ENCODE data around the gene WBP4. TPM values are rescaled to one million over a fixed set of nuclear protein-coding genes. Genes with fewer than 3 reads are reported as not detected.

The WBP4 gene
- total and polyA plus RNA-seq, 2 of the 13 experiments (the other 11 are each of a cell fraction or from before 2014, with no cell fraction given) = 6.7 to 11.7 TPM

- no peak for TF ChIP-seq SAFB2 (CRISPR knock-in tag; IDR thresholded peaks at IDR 0.05; ENCODE audit: borderline replicate concordance, low read depth)
- TF ChIP-seq MIXL1 (CRISPR knock-in tag; IDR thresholded peaks at IDR 0.05) = peak; percentile 49; the same call in 1 of the 2 replicates
- TF ChIP-seq FOXA1 (IDR thresholded peaks at IDR 0.05) = no peak
- TF ChIP-seq FOXA1 (CRISPR knock-in tag; IDR thresholded peaks at IDR 0.05) = peak; percentile 69
- TF ChIP-seq KDM1A (CRISPR knock-in tag; IDR thresholded peaks at IDR 0.05) = no peak
- TF ChIP-seq SOX5 (CRISPR knock-in tag; IDR thresholded peaks at IDR 0.05; ENCODE audit: borderline replicate concordance) = peak; percentile 87; the same call in 1 of the 2 replicates
- TF ChIP-seq RELA (CRISPR knock-in tag; IDR thresholded peaks at IDR 0.05) = no peak
- peak; percentile 32; the same call in 1 of the 2 replicates for TF ChIP-seq ZNF12 (CRISPR knock-in tag; IDR thresholded peaks at IDR 0.05)
- TF ChIP-seq ZNF251 (CRISPR knock-in tag; IDR thresholded peaks at IDR 0.05) = no peak
- peak; percentile 40; the same call in 1 of the 2 replicates for TF ChIP-seq RXRB (CRISPR knock-in tag; IDR thresholded peaks at IDR 0.05; ENCODE audit: borderline replicate concordance)
- no peak for TF ChIP-seq ZBTB8A (CRISPR knock-in tag; IDR thresholded peaks at IDR 0.05; ENCODE audit: borderline replicate concordance, low read depth)
- TF ChIP-seq RNF219 (CRISPR knock-in tag; IDR thresholded peaks at IDR 0.05) = no peak
- no peak for TF ChIP-seq NKX3-1 (CRISPR knock-in tag; IDR thresholded peaks at IDR 0.05)
- TF ChIP-seq HMG20A (CRISPR knock-in tag; IDR thresholded peaks at IDR 0.05; ENCODE audit: borderline replicate concordance) = peak; percentile 41; the same call in 1 of the 2 replicates
- TF ChIP-seq, protein P1, sequence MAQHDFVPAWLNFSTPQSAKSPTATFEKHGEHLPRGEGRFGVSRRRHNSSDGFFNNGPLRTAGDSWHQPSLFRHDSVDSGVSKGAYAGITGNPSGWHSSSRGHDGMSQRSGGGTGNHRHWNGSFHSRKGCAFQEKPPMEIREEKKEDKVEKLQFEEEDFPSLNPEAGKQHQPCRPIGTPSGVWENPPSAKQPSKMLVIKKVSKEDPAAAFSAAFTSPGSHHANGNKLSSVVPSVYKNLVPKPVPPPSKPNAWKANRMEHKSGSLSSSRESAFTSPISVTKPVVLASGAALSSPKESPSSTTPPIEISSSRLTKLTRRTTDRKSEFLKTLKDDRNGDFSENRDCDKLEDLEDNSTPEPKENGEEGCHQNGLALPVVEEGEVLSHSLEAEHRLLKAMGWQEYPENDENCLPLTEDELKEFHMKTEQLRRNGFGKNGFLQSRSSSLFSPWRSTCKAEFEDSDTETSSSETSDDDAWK (CRISPR knock-in tag; IDR thresholded peaks at IDR 0.05) = no peak
- TF ChIP-seq ZNF30 (CRISPR knock-in tag; IDR thresholded peaks at IDR 0.05) = no peak
- TF ChIP-seq, protein P2, sequence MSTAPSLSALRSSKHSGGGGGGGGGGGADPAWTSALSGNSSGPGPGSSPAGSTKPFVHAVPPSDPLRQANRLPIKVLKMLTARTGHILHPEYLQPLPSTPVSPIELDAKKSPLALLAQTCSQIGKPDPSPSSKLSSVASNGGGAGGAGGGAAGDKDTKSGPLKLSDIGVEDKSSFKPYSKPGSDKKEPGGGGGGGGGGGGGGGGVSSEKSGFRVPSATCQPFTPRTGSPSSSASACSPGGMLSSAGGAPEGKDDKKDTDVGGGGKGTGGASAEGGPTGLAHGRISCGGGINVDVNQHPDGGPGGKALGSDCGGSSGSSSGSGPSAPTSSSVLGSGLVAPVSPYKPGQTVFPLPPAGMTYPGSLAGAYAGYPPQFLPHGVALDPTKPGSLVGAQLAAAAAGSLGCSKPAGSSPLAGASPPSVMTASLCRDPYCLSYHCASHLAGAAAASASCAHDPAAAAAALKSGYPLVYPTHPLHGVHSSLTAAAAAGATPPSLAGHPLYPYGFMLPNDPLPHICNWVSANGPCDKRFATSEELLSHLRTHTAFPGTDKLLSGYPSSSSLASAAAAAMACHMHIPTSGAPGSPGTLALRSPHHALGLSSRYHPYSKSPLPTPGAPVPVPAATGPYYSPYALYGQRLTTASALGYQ (CRISPR knock-in tag; IDR thresholded peaks at IDR 0.05) = peak; percentile 78
- TF ChIP-seq, protein P3, sequence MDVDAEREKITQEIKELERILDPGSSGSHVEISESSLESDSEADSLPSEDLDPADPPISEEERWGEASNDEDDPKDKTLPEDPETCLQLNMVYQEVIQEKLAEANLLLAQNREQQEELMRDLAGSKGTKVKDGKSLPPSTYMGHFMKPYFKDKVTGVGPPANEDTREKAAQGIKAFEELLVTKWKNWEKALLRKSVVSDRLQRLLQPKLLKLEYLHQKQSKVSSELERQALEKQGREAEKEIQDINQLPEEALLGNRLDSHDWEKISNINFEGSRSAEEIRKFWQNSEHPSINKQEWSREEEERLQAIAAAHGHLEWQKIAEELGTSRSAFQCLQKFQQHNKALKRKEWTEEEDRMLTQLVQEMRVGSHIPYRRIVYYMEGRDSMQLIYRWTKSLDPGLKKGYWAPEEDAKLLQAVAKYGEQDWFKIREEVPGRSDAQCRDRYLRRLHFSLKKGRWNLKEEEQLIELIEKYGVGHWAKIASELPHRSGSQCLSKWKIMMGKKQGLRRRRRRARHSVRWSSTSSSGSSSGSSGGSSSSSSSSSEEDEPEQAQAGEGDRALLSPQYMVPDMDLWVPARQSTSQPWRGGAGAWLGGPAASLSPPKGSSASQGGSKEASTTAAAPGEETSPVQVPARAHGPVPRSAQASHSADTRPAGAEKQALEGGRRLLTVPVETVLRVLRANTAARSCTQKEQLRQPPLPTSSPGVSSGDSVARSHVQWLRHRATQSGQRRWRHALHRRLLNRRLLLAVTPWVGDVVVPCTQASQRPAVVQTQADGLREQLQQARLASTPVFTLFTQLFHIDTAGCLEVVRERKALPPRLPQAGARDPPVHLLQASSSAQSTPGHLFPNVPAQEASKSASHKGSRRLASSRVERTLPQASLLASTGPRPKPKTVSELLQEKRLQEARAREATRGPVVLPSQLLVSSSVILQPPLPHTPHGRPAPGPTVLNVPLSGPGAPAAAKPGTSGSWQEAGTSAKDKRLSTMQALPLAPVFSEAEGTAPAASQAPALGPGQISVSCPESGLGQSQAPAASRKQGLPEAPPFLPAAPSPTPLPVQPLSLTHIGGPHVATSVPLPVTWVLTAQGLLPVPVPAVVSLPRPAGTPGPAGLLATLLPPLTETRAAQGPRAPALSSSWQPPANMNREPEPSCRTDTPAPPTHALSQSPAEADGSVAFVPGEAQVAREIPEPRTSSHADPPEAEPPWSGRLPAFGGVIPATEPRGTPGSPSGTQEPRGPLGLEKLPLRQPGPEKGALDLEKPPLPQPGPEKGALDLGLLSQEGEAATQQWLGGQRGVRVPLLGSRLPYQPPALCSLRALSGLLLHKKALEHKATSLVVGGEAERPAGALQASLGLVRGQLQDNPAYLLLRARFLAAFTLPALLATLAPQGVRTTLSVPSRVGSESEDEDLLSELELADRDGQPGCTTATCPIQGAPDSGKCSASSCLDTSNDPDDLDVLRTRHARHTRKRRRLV (CRISPR knock-in tag; IDR thresholded peaks at IDR 0.05) = no peak
- no peak for TF ChIP-seq DPF2 (CRISPR knock-in tag; IDR thresholded peaks at IDR 0.05; ENCODE audit: borderline replicate concordance, low read depth)
- no peak for TF ChIP-seq ZNF431 (CRISPR knock-in tag; IDR thresholded peaks at IDR 0.05; ENCODE audit: borderline replicate concordance, low read depth)
- peak; percentile 62; the same call in 1 of the 2 replicates for TF ChIP-seq HDAC2 (CRISPR knock-in tag; IDR thresholded peaks at IDR 0.05)
- TF ChIP-seq SAP130 (CRISPR knock-in tag; IDR thresholded peaks at IDR 0.05; ENCODE audit: low read depth) = peak; percentile 68
- peak; percentile 57; the same call in 1 of the 2 replicates for TF ChIP-seq FOXJ3 (CRISPR knock-in tag; IDR thresholded peaks at IDR 0.05; ENCODE audit: borderline replicate concordance)
Observed at GRCh38 chr13:41025518-41025917, 35.8 kb upstream of the WBP4 start (continued).

All from HepG2 (cell line).